Mesothelial cell of epicardium (in vitro differentiated cells): ENCODE data around the gene PPM1F. TPM values are rescaled to one million over a fixed set of nuclear protein-coding genes. Genes with fewer than 3 reads are reported as not detected.

Source experiments
- DNase-seq, 2 experiments: peaks; one replicate each; pipeline ENCODE4 v3.0.0; 2021; ENCODE audit warnings: low spot score in 2 of 2; ENCODE audit not compliant: unreplicated experiment in 2 of 2
- H3K27ac Mint-ChIP-seq: 2 replicates; pipeline ENCODE4 v1.8.0; 2021; ENCODE audit warnings: mixed read lengths
- H3K27me3 Mint-ChIP-seq: 2 replicates; pipeline ENCODE4 v1.8.0; 2021; ENCODE audit warnings: low read depth, mixed read lengths
- H3K36me3 Mint-ChIP-seq: 2 replicates; pipeline ENCODE4 v1.8.0; 2021; ENCODE audit warnings: mixed read lengths
- H3K4me1 Mint-ChIP-seq: 2 replicates; pipeline ENCODE4 v1.8.0; 2021; ENCODE audit warnings: mixed read lengths
- H3K4me3 Mint-ChIP-seq: 2 replicates; pipeline ENCODE4 v1.8.0; 2021; ENCODE audit warnings: mild to moderate bottlenecking, moderate library complexity, mixed read lengths
- H3K9me3 Mint-ChIP-seq: 2 replicates; pipeline ENCODE4 v1.8.0; 2021; ENCODE audit warnings: mixed read lengths
- total RNA-seq: library from RNA; stranded (reverse); gene quantifications from 3 replicates; pipeline ENCODE4 v1.2.1, GENCODE V29; 2021
- TF ChIP-seq, protein P1 (sequence below): fragments of 200-600 bp; sonication (generic); IDR thresholded peaks from one replicate; pipeline ENCODE4 v1.5.0; 2021; ENCODE audit warnings: antibody characterized with exemption; ENCODE audit not compliant: unreplicated experiment

PPM1F gene
- total RNA-seq, 1 donor from 2014 or later: 34.6 TPM

- Mint-ChIP-seq H3K9me3 (no peaks in the 10 kb centered on the region), H3K36me3 (peaks cover 35% of the 10 kb centered on the region)
- DNase-seq: no peak
Measured at GRCh38 chr22:21963286-21963685, 10.6 kb upstream of the PPM1F start.

DNA sequence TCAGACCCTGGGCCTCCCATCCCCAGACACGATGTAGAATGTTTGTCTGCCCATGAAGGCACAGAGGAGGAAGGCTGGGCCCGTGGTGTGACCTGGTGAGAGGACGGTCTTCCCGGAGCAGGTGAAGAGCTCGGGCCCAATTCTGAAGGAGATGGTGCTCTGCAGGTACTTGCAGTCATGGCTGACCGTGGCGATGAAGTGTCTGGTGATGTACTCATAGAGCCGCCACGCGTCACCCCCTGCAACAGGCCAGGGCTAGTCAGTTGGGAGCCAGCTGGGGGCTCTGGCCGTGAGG, 10.0 kb upstream of the PPM1F start:
- Mint-ChIP-seq H3K9me3 (no peaks in the 10 kb centered on the region), H3K27ac (no peak overlapping the region), H3K36me3 (peaks cover 34% of the 10 kb centered on the region), H3K4me1 (no peaks in the 10 kb centered on the region), H3K27me3 (no peaks in the 10 kb centered on the region), H3K4me3 (no peak overlapping the region)
- no peak for DNase-seq
- TF ChIP-seq, protein P1, sequence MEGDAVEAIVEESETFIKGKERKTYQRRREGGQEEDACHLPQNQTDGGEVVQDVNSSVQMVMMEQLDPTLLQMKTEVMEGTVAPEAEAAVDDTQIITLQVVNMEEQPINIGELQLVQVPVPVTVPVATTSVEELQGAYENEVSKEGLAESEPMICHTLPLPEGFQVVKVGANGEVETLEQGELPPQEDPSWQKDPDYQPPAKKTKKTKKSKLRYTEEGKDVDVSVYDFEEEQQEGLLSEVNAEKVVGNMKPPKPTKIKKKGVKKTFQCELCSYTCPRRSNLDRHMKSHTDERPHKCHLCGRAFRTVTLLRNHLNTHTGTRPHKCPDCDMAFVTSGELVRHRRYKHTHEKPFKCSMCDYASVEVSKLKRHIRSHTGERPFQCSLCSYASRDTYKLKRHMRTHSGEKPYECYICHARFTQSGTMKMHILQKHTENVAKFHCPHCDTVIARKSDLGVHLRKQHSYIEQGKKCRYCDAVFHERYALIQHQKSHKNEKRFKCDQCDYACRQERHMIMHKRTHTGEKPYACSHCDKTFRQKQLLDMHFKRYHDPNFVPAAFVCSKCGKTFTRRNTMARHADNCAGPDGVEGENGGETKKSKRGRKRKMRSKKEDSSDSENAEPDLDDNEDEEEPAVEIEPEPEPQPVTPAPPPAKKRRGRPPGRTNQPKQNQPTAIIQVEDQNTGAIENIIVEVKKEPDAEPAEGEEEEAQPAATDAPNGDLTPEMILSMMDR: no peak

More at GRCh38 chr22:21963286-21963685, 10.6 kb upstream of the PPM1F start:
- H3K4me3 Mint-ChIP-seq: no peak overlapping the region
- H3K27ac Mint-ChIP-seq: no peak overlapping the region
- TF ChIP-seq, protein P1: no peak
- H3K27me3 Mint-ChIP-seq: no peaks in the 10 kb centered on the region
- H3K4me1 Mint-ChIP-seq: no peaks in the 10 kb centered on the region

DNA sequence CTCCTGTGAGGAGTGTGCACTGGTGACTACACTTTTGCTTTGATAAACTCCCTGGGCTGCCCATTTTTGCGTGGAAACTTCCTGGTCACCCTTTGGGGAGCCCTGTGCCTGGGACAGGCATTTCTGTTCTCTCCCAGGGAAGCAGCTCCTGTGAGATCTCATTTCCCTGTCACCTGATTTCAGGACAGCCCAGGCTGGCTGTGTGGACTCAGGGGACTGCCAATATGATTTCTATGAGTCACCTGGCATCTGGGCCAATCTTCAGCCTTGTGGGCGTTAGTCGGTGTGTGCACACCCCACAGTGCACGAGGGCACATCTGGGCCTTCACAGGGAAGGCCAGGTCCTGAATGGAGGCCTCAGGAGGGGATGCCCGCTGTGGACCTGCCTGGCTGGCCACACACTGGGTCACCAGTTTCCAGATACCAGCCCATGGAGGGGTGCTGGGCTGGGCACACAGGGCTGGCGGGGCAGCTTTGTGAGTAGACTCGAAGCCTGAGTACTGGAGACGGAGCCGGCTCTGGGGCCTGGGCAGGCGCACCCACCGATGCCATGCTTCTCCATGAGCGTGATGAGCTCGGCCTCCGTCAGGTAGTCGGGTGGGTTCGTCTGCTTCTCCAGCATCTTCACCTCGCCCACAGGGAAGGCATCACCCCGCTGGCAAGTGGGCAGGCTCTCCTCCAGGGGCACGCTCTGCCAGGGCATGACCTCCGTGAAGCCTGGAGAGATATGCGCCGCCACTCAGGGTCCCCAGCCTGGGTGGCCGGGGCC, 9.4 kb upstream of the PPM1F start:
- no peak for DNase-seq
- Mint-ChIP-seq H3K27me3 (no peaks in the 10 kb centered on the region), H3K4me1 (no peaks in the 10 kb centered on the region), H3K27ac (no peak overlapping the region), H3K36me3 (peaks cover 29% of the 10 kb centered on the region), H3K9me3 (no peaks in the 10 kb centered on the region), H3K4me3 (no peak overlapping the region)
- TF ChIP-seq, protein P1: no peak

- no peak overlapping the region for H3K27ac Mint-ChIP-seq
- no peaks in the 10 kb centered on the region for H3K4me1 Mint-ChIP-seq
- H3K4me3 Mint-ChIP-seq: no peak overlapping the region
- no peaks in the 10 kb centered on the region for H3K27me3 Mint-ChIP-seq
- no peaks in the 10 kb centered on the region for H3K9me3 Mint-ChIP-seq
- DNase-seq: no peak
- H3K36me3 Mint-ChIP-seq: peaks cover 21% of the 10 kb centered on the region
- TF ChIP-seq, protein P1: no peak
Measured at GRCh38 chr22:21961127-21961867, 8.6 kb upstream of the PPM1F start.

GRCh38 chr22:21960200-21961126, 7.8 kb upstream of the PPM1F start:
- H3K9me3 Mint-ChIP-seq: no peaks in the 10 kb centered on the region

More at GRCh38 chr22:21960200-21961126, 7.8 kb upstream of the PPM1F start:
- H3K4me3 Mint-ChIP-seq: no peak overlapping the region
- H3K27me3 Mint-ChIP-seq: no peaks in the 10 kb centered on the region
- TF ChIP-seq, protein P1: no peak
- DNase-seq: no peak
- H3K36me3 Mint-ChIP-seq: peaks cover 17% of the 10 kb centered on the region
- H3K27ac Mint-ChIP-seq: no peak overlapping the region
- H3K4me1 Mint-ChIP-seq: no peaks in the 10 kb centered on the region
